HL-60 (cell line): Measurements from ENCODE around the gene TPM1.

Experiments used
- GABPA ChIP-seq: IDR thresholded peaks from 2 replicates; pipeline ENCODE4 v1.6.1; 2012; ENCODE audit warnings: low read depth
- POLR2AphosphoS5 ChIP-seq: IDR thresholded peaks from 2 replicates; pipeline ENCODE4 v1.6.1; 2012; ENCODE audit warnings: low read depth
- REST ChIP-seq: IDR thresholded peaks from 2 replicates; pipeline ENCODE4 v1.6.1; 2012; ENCODE audit warnings: low read depth; ENCODE audit not compliant: insufficient replicate concordance
- SPI1 ChIP-seq: IDR thresholded peaks from 2 replicates; pipeline ENCODE4 v1.6.1; 2012; ENCODE audit warnings: low read depth, mild to moderate bottlenecking, borderline replicate concordance
- TF ChIP-seq, protein P1 (sequence below): IDR thresholded peaks from one replicate; pipeline ENCODE4 v1.5.1; 2011; ENCODE audit warnings: low read length, control low read depth, inconsistent platforms; ENCODE audit not compliant: insufficient read depth

- TF ChIP-seq POLR2AphosphoS5: no peak
- TF ChIP-seq, protein P1, sequence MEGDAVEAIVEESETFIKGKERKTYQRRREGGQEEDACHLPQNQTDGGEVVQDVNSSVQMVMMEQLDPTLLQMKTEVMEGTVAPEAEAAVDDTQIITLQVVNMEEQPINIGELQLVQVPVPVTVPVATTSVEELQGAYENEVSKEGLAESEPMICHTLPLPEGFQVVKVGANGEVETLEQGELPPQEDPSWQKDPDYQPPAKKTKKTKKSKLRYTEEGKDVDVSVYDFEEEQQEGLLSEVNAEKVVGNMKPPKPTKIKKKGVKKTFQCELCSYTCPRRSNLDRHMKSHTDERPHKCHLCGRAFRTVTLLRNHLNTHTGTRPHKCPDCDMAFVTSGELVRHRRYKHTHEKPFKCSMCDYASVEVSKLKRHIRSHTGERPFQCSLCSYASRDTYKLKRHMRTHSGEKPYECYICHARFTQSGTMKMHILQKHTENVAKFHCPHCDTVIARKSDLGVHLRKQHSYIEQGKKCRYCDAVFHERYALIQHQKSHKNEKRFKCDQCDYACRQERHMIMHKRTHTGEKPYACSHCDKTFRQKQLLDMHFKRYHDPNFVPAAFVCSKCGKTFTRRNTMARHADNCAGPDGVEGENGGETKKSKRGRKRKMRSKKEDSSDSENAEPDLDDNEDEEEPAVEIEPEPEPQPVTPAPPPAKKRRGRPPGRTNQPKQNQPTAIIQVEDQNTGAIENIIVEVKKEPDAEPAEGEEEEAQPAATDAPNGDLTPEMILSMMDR: no peak
- no peak for TF ChIP-seq GABPA
- no peak for TF ChIP-seq REST
- TF ChIP-seq SPI1: no peak
These were observed 25.6 kb downstream of the TPM1 start for GRCh38 chr15:63067976-63068743.
